HepG2 (cell line): ENCODE measurements around the gene MSMB. TPM values are rescaled to one million over a fixed set of nuclear protein-coding genes. Genes with fewer than 3 reads are reported as not detected.

ENCODE experiments used
- FIP1L1 ChIP-seq: fragments of 200-400 bp; formaldehyde crosslinking; IDR thresholded peaks from 2 replicates; pipeline ENCODE4 v1.6.1; 2018; ENCODE audit warnings: low read depth, mild to moderate bottlenecking, low read length, moderate library complexity, borderline replicate concordance; ENCODE audit not compliant: insufficient read depth
- FOXK1 ChIP-seq: sonication (generic); formaldehyde crosslinking; IDR thresholded peaks from 2 replicates; pipeline ENCODE4 v1.4.0; 2020; ENCODE audit warnings: low read depth, missing genetic modification reagents, borderline replicate concordance
- GZF1 ChIP-seq: sonication (generic); formaldehyde crosslinking; IDR thresholded peaks from 2 replicates; pipeline ENCODE4 v1.5.1; 2020; ENCODE audit warnings: mild to moderate bottlenecking, missing genetic modification reagents
- HDAC2 ChIP-seq: sonication (generic); formaldehyde crosslinking; IDR thresholded peaks from 2 replicates; pipeline ENCODE4 v1.4.0; 2020; ENCODE audit warnings: missing genetic modification reagents
- HOXD1 ChIP-seq: sonication (generic); formaldehyde crosslinking; IDR thresholded peaks from 2 replicates; pipeline ENCODE4 v1.5.0; 2020; ENCODE audit warnings: missing genetic modification reagents
- NR2C2 ChIP-seq: sonication (generic); formaldehyde crosslinking; IDR thresholded peaks from 2 replicates; pipeline ENCODE4 v1.4.0; 2020; ENCODE audit warnings: missing genetic modification reagents, mild to moderate bottlenecking, moderate library complexity, borderline replicate concordance
- RELA ChIP-seq: sonication (generic); formaldehyde crosslinking; IDR thresholded peaks from 2 replicates; pipeline ENCODE4 v1.4.0; 2020; ENCODE audit warnings: missing genetic modification reagents
- RERE ChIP-seq: IDR thresholded peaks from 2 replicates; pipeline ENCODE4 v1.6.1; 2016; ENCODE audit warnings: low read depth, missing genetic modification reagents, missing compliant biosample characterization
- STAT5B ChIP-seq: sonication (generic); formaldehyde crosslinking; IDR thresholded peaks from 2 replicates; pipeline ENCODE4 v1.4.0; 2020; ENCODE audit warnings: missing genetic modification reagents
- TARDBP ChIP-seq: sonication (generic); formaldehyde crosslinking; IDR thresholded peaks from 2 replicates; pipeline ENCODE4 v1.8.0; 2022; ENCODE audit warnings: mild to moderate bottlenecking, missing genetic modification reagents
- TGIF2 ChIP-seq: IDR thresholded peaks from 2 replicates; pipeline ENCODE4 v1.6.1; 2016; ENCODE audit warnings: control low read depth, missing compliant biosample characterization
- ZNF383 ChIP-seq: sonication (generic); formaldehyde crosslinking; IDR thresholded peaks from 2 replicates; pipeline ENCODE4 v1.4.0; 2020; ENCODE audit warnings: missing genetic modification reagents, mild to moderate bottlenecking, borderline replicate concordance
- ZNF607 ChIP-seq: sonication (generic); formaldehyde crosslinking; IDR thresholded peaks from 2 replicates; pipeline ENCODE4 v1.5.1; 2020; ENCODE audit warnings: missing genetic modification reagents, mild to moderate bottlenecking, borderline replicate concordance
- ZNF788 ChIP-seq: sonication (generic); formaldehyde crosslinking; IDR thresholded peaks from 2 replicates; pipeline ENCODE4 v1.5.0; 2020; ENCODE audit warnings: mild to moderate bottlenecking, missing genetic modification reagents, borderline replicate concordance
- polyA plus RNA-seq, 8 experiments: library from polyadenylated mRNA; depleted of rRNA in 3 of 8; stranded (reverse) in 7 of 8; unstranded in 1 of 8; fragments of >200 nt; fragmentation: Illumina TruSeq in 4 of 8; extraction: Trizol in 4 of 8; gene quantifications; 2 replicates each; pipeline versions ENCODE4 v1.2.1 to v1.2.3, GENCODE V29; 2011 to 2016; ENCODE audit warnings: low read depth in 4 of 8, missing spikeins in 1 of 8, mixed read lengths in 1 of 8; ENCODE audit not compliant: insufficient read depth in 1 of 8
- total RNA-seq, 5 experiments: library from RNA; depleted of rRNA; stranded (reverse); fragments of >200 nt; fragmentation: Illumina TruSeq; extraction: Trizol; gene quantifications; 2 replicates each; pipeline ENCODE4 v1.2.3, GENCODE V29; 2016; ENCODE audit warnings: low read depth in 1 of 5
- TF ChIP-seq, protein P1 (sequence below): sonication (generic); formaldehyde crosslinking; conservative IDR thresholded peaks from 2 replicates; pipeline ENCODE4 v1.8.0; 2022; ENCODE audit warnings: mild to moderate bottlenecking, moderate library complexity, missing genetic modification reagents
- TF ChIP-seq, protein P2 (sequence below): sonication (generic); formaldehyde crosslinking; IDR thresholded peaks from 2 replicates; pipeline ENCODE4 v1.4.0; 2020; ENCODE audit warnings: missing genetic modification reagents; ENCODE audit errors: not compliant biosample characterization

The MSMB gene
- total and polyA plus RNA-seq, 2 of the 13 experiments (the other 11 are each of a cell fraction or from before 2014, with no cell fraction given): 0.84 TPM; not detected in 1

GRCh38 chr10:46031648-46032532 is 14.2 kb downstream of the MSMB start (continued):
- TF ChIP-seq, protein P1, sequence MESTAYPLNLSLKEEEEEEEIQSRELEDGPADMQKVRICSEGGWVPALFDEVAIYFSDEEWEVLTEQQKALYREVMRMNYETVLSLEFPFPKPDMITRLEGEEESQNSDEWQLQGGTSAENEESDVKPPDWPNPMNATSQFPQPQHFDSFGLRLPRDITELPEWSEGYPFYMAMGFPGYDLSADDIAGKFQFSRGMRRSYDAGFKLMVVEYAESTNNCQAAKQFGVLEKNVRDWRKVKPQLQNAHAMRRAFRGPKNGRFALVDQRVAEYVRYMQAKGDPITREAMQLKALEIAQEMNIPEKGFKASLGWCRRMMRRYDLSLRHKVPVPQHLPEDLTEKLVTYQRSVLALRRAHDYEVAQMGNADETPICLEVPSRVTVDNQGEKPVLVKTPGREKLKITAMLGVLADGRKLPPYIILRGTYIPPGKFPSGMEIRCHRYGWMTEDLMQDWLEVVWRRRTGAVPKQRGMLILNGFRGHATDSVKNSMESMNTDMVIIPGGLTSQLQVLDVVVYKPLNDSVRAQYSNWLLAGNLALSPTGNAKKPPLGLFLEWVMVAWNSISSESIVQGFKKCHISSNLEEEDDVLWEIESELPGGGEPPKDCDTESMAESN (CRISPR knock-in tag): peak; percentile 65; the same call in 1 of the 2 replicates
- TF ChIP-seq FOXK1 (CRISPR knock-in tag): peak; percentile 49; the same call in 1 of the 2 replicates
- TF ChIP-seq ZNF607 (CRISPR knock-in tag): 0 out of 2 replicates have a peak, but pooled peaks have one; percentile 68
- peak; percentile 79; the same call in 1 of the 2 replicates for TF ChIP-seq HOXD1
- TF ChIP-seq TARDBP (CRISPR knock-in tag): peak; percentile 43
- peak; percentile 98 for TF ChIP-seq TGIF2 (CRISPR knock-in tag)
- TF ChIP-seq NR2C2 (CRISPR knock-in tag): peak; percentile 19; the same call in 1 of the 2 replicates
- 0 out of 2 replicates have a peak, but pooled peaks have one; percentile 31 for TF ChIP-seq GZF1
- TF ChIP-seq, protein P2, sequence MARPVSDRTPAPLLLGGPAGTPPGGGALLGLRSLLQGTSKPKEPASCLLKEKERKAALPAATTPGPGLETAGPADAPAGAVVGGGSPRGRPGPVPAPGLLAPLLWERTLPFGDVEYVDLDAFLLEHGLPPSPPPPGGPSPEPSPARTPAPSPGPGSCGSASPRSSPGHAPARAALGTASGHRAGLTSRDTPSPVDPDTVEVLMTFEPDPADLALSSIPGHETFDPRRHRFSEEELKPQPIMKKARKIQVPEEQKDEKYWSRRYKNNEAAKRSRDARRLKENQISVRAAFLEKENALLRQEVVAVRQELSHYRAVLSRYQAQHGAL (CRISPR knock-in tag): no peak
- 0 out of 2 replicates have a peak, but pooled peaks have one; percentile 21 for TF ChIP-seq STAT5B (CRISPR knock-in tag)
- peak; percentile 87 for TF ChIP-seq HDAC2
- TF ChIP-seq RELA: 0 out of 2 replicates have a peak, but pooled peaks have one; percentile 18
- peak; percentile 84 for TF ChIP-seq RERE
- no peak for TF ChIP-seq ZNF383 (CRISPR knock-in tag)
- peak; percentile 51 for TF ChIP-seq ZNF788 (CRISPR knock-in tag)
- TF ChIP-seq FIP1L1: 0 out of 2 replicates have a peak, but pooled peaks have one; percentile 27
